ENCODE data around the gene ROR2.

ROR2 gene

DNA sequence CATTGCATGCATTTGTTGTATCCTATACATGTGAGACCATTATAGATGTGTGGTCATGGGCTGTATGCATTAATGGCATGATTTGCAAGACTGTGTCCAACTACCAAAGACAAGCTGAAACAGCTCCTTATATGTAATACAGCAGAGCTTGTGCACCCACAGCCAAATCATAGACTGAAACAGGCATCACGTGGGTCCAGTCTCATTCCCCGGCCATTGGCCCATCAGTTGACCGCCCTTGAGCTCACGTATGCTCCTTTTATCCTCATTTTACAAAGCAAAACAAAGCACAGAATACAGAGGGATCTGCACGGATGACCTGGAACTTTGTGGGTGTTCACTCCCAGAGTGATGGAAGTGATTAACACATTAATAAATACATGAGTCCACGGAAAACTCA is 109.1 kb downstream of the ROR2 start:
- no peak for ATAC-seq
- TF ChIP-seq OSR1 (CRISPR knock-in tag; IDR thresholded peaks at IDR 0.05) (no peak), CREB5 (CRISPR knock-in tag; IDR thresholded peaks at IDR 0.05; ENCODE audit: low read depth) (no peak), PPARA (CRISPR knock-in tag; IDR thresholded peaks at IDR 0.05; ENCODE audit: borderline replicate concordance) (no peak), ARNTL (CRISPR knock-in tag; IDR thresholded peaks at IDR 0.05; ENCODE audit: borderline replicate concordance, low read depth) (no peak), SNAI2 (CRISPR knock-in tag; IDR thresholded peaks at IDR 0.05) (no peak), ZFP3 (CRISPR knock-in tag; IDR thresholded peaks at IDR 0.05) (no peak), CSRNP3 (CRISPR knock-in tag; IDR thresholded peaks at IDR 0.05) (no peak), PATZ1 (CRISPR knock-in tag; IDR thresholded peaks at IDR 0.05; ENCODE audit: borderline replicate concordance) (no peak)
- TF ChIP-seq, protein P1, sequence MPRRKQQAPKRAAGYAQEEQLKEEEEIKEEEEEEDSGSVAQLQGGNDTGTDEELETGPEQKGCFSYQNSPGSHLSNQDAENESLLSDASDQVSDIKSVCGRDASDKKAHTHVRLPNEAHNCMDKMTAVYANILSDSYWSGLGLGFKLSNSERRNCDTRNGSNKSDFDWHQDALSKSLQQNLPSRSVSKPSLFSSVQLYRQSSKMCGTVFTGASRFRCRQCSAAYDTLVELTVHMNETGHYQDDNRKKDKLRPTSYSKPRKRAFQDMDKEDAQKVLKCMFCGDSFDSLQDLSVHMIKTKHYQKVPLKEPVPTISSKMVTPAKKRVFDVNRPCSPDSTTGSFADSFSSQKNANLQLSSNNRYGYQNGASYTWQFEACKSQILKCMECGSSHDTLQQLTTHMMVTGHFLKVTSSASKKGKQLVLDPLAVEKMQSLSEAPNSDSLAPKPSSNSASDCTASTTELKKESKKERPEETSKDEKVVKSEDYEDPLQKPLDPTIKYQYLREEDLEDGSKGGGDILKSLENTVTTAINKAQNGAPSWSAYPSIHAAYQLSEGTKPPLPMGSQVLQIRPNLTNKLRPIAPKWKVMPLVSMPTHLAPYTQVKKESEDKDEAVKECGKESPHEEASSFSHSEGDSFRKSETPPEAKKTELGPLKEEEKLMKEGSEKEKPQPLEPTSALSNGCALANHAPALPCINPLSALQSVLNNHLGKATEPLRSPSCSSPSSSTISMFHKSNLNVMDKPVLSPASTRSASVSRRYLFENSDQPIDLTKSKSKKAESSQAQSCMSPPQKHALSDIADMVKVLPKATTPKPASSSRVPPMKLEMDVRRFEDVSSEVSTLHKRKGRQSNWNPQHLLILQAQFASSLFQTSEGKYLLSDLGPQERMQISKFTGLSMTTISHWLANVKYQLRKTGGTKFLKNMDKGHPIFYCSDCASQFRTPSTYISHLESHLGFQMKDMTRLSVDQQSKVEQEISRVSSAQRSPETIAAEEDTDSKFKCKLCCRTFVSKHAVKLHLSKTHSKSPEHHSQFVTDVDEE (CRISPR knock-in tag; IDR thresholded peaks at IDR 0.05) = no peak

GRCh38 chr9:91840469-91840868 is 109.6 kb downstream of the ROR2 start:
- TF ChIP-seq PATZ1 (CRISPR knock-in tag; IDR thresholded peaks at IDR 0.05; ENCODE audit: borderline replicate concordance) (no peak), CREB5 (CRISPR knock-in tag; IDR thresholded peaks at IDR 0.05; ENCODE audit: low read depth) (no peak), OSR1 (CRISPR knock-in tag; IDR thresholded peaks at IDR 0.05) (no peak), PPARA (CRISPR knock-in tag; IDR thresholded peaks at IDR 0.05; ENCODE audit: borderline replicate concordance) (no peak)
- no peak for ATAC-seq

DNA sequence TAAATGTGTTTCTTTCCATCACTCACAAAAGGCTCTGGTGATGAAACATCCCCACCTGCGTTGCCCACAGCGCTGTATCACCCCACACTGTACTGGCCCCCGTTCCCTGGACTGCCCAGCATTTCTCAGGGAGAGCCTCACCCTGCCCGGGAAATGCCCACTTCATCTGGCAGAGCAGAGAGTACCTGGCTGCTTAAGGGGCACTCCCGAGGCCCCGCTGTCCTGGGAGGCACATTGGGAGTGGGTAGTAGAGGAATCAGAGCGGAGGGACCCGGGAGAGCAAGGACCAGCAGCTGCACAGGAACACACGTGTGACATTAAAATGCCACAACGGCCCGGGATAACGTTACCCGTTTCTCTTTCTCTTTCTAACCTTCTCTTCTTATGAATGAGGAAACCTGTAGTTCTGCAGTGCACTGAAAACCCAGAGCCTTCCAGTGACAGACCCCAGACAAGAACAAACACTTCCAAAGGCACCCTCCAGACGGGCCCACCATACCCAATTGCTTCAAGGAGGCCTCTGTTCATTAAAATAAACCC is 110.0 kb downstream of the ROR2 start:
- no peak for ATAC-seq
- TF ChIP-seq ISL1 (CRISPR knock-in tag; IDR thresholded peaks at IDR 0.05) = no peak
- no peak for TF ChIP-seq GLIS3 (CRISPR knock-in tag; IDR thresholded peaks at IDR 0.05)
- TF ChIP-seq ARNTL (CRISPR knock-in tag; IDR thresholded peaks at IDR 0.05; ENCODE audit: borderline replicate concordance, low read depth) = no peak
- TF ChIP-seq ZNF8 (CRISPR knock-in tag; IDR thresholded peaks at IDR 0.05) = no peak
- no peak for TF ChIP-seq ZNF565 (CRISPR knock-in tag; conservative IDR thresholded peaks at IDR 0.05; ENCODE audit: low read depth)
- no peak for TF ChIP-seq ESRRG (CRISPR knock-in tag; IDR thresholded peaks at IDR 0.05)

DNA sequence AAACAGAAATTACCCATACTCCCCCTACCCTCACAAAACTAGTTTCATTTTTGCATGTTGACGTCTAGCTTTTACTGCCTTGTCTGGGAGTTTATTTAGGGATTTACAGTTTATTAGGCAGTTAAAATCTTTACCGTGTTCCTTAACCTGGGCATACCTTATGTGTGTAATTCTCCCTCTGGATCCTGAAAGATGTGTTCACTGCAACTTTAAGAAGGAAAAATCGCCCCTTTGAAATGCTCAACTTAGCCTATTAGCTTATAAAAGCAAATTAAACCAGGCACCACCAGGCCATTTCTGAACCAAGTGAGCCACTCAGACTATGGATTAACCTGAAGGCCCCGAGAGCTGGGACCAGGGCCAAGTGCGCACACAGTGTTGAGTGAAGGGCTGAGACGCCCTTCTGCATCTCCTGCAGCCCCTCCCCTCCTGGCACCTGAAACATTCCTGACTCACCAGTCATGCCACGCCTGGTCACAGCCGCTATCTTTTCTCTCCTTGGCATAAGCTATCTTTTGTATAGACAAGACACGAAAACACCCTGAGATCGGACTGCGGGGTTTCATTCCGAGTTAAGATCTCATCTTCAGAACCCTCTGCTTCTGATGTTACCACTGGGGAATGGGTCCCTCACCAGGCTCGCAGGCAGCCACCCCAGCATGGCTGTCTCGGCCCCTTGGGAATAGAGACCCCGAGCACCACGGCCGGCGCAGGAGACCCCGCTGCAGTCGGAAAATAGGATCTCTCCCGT is 111.9 kb downstream of the ROR2 start:
- ATAC-seq = no peak
- TF ChIP-seq POU6F1 (CRISPR knock-in tag; IDR thresholded peaks at IDR 0.05; ENCODE audit: borderline replicate concordance, low read depth) (no peak), ESRRG (CRISPR knock-in tag; IDR thresholded peaks at IDR 0.05) (no peak), TCF4 (CRISPR knock-in tag; IDR thresholded peaks at IDR 0.05; ENCODE audit: borderline replicate concordance) (no peak), ZC3H10 (CRISPR knock-in tag; IDR thresholded peaks at IDR 0.05) (no peak), ISL1 (CRISPR knock-in tag; IDR thresholded peaks at IDR 0.05) (no peak), TOX (CRISPR knock-in tag; IDR thresholded peaks at IDR 0.05; ENCODE audit: borderline replicate concordance) (no peak), SNAI2 (CRISPR knock-in tag; IDR thresholded peaks at IDR 0.05) (no peak), OSR1 (CRISPR knock-in tag; IDR thresholded peaks at IDR 0.05) (no peak), CSRNP3 (CRISPR knock-in tag; IDR thresholded peaks at IDR 0.05) (no peak), GLIS3 (CRISPR knock-in tag; IDR thresholded peaks at IDR 0.05) (no peak)

Measured in SK-N-SH treated with all-trans-retinoic acid at 6 μM for 48 hours (cell line).